Body of pancreas (tissue), 4 donors: ENCODE measurements around the gene BMP3.

Experiments used
- POLR2A ChIP-seq, 3 donors: fragments of 450-650 bp; IDR thresholded peaks; one replicate each; pipeline ENCODE4 v1.6.1; 2016; ENCODE audit warnings: antibody characterized with exemption in 3 of 3, mild to moderate bottlenecking in 2 of 3
- TF ChIP-seq, protein P1 (sequence below), 7 experiments: fragments of 450-650 bp in 4 of 7; fragments of 200-600 bp in 3 of 7; sonication (generic) in 3 of 7; IDR thresholded peaks; one replicate each; pipeline ENCODE4 v1.5.1; 2016 to 2019; ENCODE audit warnings: antibody characterized with exemption in 7 of 7

DNA sequence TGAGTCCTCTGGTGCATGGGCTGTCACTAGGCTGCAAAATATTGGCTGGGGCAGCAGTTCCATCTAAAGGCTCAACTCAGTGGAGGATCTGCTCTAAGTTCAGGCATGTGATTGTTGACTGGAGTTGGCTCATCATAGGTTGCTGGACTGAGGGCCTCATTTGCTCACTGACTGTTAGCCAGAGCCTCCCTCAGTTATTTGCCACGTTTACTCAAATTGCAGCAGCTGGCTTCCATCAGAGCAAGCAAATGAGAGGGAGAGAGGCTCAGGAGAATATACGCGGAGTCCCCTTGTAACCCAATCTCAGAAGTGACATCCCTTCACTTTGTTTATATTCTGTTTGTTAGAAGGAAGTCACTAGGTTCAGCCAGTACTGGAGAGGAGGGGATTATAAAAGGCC is 54.1 kb downstream of the BMP3 start:
- no peak for TF ChIP-seq POLR2A (IDR thresholded peaks at IDR 0.05)
- TF ChIP-seq, protein P1, sequence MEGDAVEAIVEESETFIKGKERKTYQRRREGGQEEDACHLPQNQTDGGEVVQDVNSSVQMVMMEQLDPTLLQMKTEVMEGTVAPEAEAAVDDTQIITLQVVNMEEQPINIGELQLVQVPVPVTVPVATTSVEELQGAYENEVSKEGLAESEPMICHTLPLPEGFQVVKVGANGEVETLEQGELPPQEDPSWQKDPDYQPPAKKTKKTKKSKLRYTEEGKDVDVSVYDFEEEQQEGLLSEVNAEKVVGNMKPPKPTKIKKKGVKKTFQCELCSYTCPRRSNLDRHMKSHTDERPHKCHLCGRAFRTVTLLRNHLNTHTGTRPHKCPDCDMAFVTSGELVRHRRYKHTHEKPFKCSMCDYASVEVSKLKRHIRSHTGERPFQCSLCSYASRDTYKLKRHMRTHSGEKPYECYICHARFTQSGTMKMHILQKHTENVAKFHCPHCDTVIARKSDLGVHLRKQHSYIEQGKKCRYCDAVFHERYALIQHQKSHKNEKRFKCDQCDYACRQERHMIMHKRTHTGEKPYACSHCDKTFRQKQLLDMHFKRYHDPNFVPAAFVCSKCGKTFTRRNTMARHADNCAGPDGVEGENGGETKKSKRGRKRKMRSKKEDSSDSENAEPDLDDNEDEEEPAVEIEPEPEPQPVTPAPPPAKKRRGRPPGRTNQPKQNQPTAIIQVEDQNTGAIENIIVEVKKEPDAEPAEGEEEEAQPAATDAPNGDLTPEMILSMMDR (IDR thresholded peaks at IDR 0.05) = no peak
